Thoracic aorta (tissue), 2 donors: ENCODE results near the gene GJD2. TPM values are rescaled to one million over a fixed set of nuclear protein-coding genes. Genes with fewer than 3 reads are reported as not detected.

Source experiments
- ATAC-seq: fragments of 150-250 bp; one replicate; pipeline ENCODE4 v1.8.0; 2017; ENCODE audit warnings: low read depth; ENCODE audit not compliant: insufficient number of reproducible peaks, low FRiP score
- DNase-seq: peaks from one replicate; pipeline ENCODE4 v3.0.0-alpha.2; 2020; ENCODE audit warnings: low spot score
- H3K27ac ChIP-seq, 2 donors: fragments of 200-600 bp; sonication (generic); 1 replicate in 1 of 2; 2 replicates in 1 of 2; pipeline ENCODE4 v1.5.1; 2016; ENCODE audit warnings: mild to moderate bottlenecking in 2 of 2, moderate library complexity in 2 of 2
- H3K27me3 ChIP-seq: fragments of 200-600 bp; sonication (generic); replicated peaks from 2 replicates; pipeline ENCODE4 v1.6.0; 2016; ENCODE audit warnings: mild to moderate bottlenecking; ENCODE audit not compliant: insufficient read depth
- H3K36me3 ChIP-seq: fragments of 200-600 bp; sonication (generic); one replicate; pipeline ENCODE4 v1.5.1; 2016
- H3K4me1 ChIP-seq, 2 donors: fragments of 200-600 bp; sonication (generic); 1 replicate in 1 of 2; 2 replicates in 1 of 2; pipeline versions ENCODE4 v1.5.1 to v1.6.0; 2016; ENCODE audit warnings: low read depth in 2 of 2, mild to moderate bottlenecking in 1 of 2; ENCODE audit not compliant: control insufficient read depth in 1 of 2
- H3K4me3 ChIP-seq: fragments of 200-600 bp; sonication (generic); 2 replicates; pipeline ENCODE4 v1.5.1; 2016; ENCODE audit warnings: mild to moderate bottlenecking
- H3K9me3 ChIP-seq: fragments of 200-600 bp; sonication (generic); 2 replicates; pipeline ENCODE4 v1.5.1; 2016
- total RNA-seq, 2 donors: library from RNA; depleted of rRNA; stranded (reverse); fragments of >200 nt; gene quantifications; one replicate each; pipeline versions ENCODE4 v1.1.0 to v1.2.3, GENCODE V29; 2016
- TF ChIP-seq, protein P1 (sequence below): fragments of 200-600 bp; sonication (generic); IDR thresholded peaks from one replicate; pipeline ENCODE4 v1.5.1; 2019; ENCODE audit warnings: antibody characterized with exemption

GJD2 gene
- total RNA-seq, 2 donors from 2014 or later: not detected

DNA sequence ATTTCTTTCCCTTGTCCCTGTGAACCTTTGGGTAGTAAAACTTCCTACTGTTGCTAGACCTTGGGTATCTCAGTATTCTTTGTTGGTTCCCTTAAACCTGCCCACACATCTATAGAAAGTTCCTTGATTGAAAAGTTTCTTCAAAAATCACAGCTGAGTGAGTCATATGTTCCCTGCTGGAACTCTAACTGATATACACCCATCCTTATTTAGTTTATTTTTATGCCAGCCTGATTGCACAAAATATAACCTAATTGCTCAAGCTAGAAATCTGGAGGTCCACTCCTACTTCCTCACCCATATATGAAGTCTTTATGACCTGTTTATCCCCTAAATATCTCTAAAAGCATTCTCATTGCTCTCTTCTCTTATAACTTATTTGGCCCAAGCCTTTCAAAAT lies 13.7 kb upstream of the GJD2 start:
- Histone ChIP-seq H3K27me3 (no peaks in the 10 kb centered on the region), H3K36me3 (no peaks in the 10 kb centered on the region), H3K4me3 (no peak overlapping the region), H3K27ac (no peak overlapping the region), H3K4me1 (no peaks in the 10 kb centered on the region), H3K9me3 (no peaks in the 10 kb centered on the region)
- DNase-seq: no peak
- ATAC-seq: no peak
- TF ChIP-seq, protein P1, sequence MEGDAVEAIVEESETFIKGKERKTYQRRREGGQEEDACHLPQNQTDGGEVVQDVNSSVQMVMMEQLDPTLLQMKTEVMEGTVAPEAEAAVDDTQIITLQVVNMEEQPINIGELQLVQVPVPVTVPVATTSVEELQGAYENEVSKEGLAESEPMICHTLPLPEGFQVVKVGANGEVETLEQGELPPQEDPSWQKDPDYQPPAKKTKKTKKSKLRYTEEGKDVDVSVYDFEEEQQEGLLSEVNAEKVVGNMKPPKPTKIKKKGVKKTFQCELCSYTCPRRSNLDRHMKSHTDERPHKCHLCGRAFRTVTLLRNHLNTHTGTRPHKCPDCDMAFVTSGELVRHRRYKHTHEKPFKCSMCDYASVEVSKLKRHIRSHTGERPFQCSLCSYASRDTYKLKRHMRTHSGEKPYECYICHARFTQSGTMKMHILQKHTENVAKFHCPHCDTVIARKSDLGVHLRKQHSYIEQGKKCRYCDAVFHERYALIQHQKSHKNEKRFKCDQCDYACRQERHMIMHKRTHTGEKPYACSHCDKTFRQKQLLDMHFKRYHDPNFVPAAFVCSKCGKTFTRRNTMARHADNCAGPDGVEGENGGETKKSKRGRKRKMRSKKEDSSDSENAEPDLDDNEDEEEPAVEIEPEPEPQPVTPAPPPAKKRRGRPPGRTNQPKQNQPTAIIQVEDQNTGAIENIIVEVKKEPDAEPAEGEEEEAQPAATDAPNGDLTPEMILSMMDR: no peak

GRCh38 chr15:34765741-34766140 lies 10.9 kb upstream of the GJD2 start:
- DNase-seq (no peak), ATAC-seq (no peak)
- H3K27ac ChIP-seq: no peak overlapping the region
- TF ChIP-seq, protein P1: no peak
- H3K4me1 ChIP-seq: no peaks in the 10 kb centered on the region
- no peaks in the 10 kb centered on the region for H3K36me3 ChIP-seq
- H3K4me3 ChIP-seq: no peak overlapping the region
- no peaks in the 10 kb centered on the region for H3K27me3 ChIP-seq
- H3K9me3 ChIP-seq: no peaks in the 10 kb centered on the region

- TF ChIP-seq, protein P1: no peak
Observed at GRCh38 chr15:34760909-34761308, 6.1 kb upstream of the GJD2 start.

GRCh38 chr15:34759992-34760391 lies 5.2 kb upstream of the GJD2 start:
- no peak overlapping the region for H3K4me3 ChIP-seq
- TF ChIP-seq, protein P1: no peak
- H3K9me3 ChIP-seq: no peaks in the 10 kb centered on the region
- peaks cover 6% of the 10 kb centered on the region for H3K27me3 ChIP-seq
- no peaks in the 10 kb centered on the region for H3K36me3 ChIP-seq
- H3K27ac ChIP-seq: no peak overlapping the region
- no peak for ATAC-seq
- peaks cover under 1 to 4% of the 10 kb centered on the region in 2 donors for H3K4me1 ChIP-seq
- no peak for DNase-seq

More at GRCh38 chr15:34760909-34761308, 6.1 kb upstream of the GJD2 start:
- H3K4me3 ChIP-seq: no peak overlapping the region
- H3K9me3 ChIP-seq: no peaks in the 10 kb centered on the region
- H3K36me3 ChIP-seq: no peaks in the 10 kb centered on the region
- no peaks in the 10 kb centered on the region for H3K4me1 ChIP-seq
- no peaks in the 10 kb centered on the region for H3K27me3 ChIP-seq
- no peak for DNase-seq
- H3K27ac ChIP-seq: no peak overlapping the region
- ATAC-seq: no peak

DNA sequence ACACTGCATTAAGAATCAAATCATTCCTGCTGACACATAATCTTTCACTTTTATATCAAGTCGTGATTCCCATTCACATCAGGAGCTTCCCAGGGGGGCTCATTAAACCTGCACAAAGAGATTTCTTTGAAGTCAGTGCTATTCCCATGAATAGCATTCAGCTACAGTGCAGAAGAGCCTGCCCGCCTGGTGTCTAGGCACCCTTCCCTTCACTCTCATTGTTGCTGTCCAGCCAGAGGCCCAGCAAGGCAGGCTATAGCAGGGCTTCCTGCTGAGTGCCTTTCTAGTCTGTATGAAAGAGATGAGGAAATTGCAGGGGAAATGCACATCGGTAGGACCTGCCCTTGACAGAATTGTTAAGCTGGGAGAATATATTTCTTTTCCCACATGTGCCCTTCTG lies 4.5 kb upstream of the GJD2 start:
- TF ChIP-seq, protein P1: no peak
- ATAC-seq (no peak), DNase-seq (no peak)
- Histone ChIP-seq H3K4me1 (peaks cover 7 to 10% of the 10 kb centered on the region in 2 donors), H3K9me3 (no peaks in the 10 kb centered on the region), H3K36me3 (no peaks in the 10 kb centered on the region), H3K4me3 (no peak overlapping the region), H3K27ac (no peak overlapping the region), H3K27me3 (peaks cover 6% of the 10 kb centered on the region)
